Stimulated activated CD4-positive, alpha-beta T cell treated with anti-CD3 and anti-CD28 coated beads, TNF-alpha, amount 100 ng/mL, for 24 hours (primary cell): ENCODE measurements around the gene GPAT3.
"Not testable (repeated sequence)": the region's sequence is repeated elsewhere in the genome, so short reads cannot be mapped to it uniquely, and the experiment has no call there.

ENCODE experiments used
- DNase-seq, 3 experiments: peaks; one replicate each; pipeline ENCODE4 v3.0.0-alpha.2; 2020; ENCODE audit warnings: low read depth in 3 of 3

The GPAT3 gene

DNA sequence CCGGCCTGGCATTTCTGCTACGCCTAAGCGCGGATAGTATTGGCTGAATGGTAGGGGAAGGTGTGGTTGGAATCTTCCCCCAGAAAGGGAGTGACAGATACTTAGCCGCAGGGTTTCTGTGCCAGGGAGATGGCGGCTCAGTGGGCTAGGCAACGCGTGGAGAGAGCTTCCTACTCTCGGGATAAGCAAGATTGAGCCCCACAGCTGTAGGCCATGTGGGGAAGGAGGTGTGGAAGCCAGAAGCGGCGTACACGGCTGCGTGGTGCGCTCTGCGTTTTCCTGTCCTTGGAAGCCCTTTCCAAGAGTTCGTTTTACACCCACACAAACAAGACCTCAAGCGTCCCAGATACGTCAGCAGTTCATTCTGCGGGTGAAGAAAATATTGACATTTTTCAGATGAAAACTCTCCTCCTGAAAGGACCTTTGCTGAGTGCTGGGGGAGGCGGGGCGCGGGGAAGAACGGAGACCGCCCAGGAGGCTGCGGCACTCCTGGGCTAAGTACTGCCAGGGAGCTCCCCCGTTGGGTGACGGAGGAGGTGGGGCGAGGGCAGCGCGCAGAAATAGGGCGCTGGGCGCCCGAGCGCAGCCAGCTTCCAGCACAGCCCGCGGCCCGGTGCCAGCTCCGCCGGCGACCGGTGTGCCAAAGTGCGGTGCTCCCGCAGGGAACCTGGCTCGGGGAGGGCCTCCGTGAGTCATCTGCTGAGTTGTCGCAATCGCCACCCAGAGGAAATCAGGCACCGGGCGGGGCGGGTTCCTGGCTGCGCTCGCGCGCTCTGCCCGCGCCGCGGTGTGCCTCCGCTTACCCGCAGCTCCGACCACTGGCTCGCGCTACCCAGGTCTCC is at the start of gene GPAT3:
Gene GPAT3 (plus strand): TSS at position 589 of the 842 bp plus-strand sequence. CDS start 515 bp downstream, outside the sequence.
- peak; percentile 27 to 77 (median 50) for DNase-seq

DNA sequence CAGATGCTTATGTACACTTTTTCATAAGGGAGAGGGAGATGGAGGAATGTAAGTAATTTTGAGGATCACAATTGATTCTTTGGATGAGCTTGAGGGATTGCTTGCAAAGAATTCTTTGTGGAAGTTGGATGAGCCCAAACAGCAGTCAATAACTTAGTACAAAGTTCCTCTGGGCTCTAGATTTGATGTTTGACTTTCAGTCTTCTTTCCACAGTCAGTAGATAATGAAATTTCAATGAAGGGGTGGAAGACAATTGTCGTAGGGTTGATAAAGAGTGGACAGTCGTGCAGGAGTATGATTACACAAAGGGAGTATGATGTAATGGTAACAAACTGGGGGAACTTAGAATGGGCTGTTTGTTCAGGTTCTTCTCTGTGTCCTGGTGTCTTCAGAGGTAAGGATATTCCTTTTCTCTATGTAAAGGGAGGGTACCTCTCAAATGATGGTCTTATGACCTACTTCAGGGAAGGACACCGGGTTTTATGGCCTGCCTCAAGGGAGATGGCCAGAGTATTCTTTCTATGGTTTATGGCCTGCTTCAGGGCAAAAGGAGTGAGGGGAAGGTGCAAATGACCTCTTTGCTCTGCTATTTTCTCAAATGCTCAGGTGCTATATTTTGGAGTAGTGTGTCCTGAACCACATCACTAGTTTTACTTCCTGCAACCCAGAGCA is 49.3 kb upstream of the GPAT3 start:
- DNase-seq, result no peak

DNA sequence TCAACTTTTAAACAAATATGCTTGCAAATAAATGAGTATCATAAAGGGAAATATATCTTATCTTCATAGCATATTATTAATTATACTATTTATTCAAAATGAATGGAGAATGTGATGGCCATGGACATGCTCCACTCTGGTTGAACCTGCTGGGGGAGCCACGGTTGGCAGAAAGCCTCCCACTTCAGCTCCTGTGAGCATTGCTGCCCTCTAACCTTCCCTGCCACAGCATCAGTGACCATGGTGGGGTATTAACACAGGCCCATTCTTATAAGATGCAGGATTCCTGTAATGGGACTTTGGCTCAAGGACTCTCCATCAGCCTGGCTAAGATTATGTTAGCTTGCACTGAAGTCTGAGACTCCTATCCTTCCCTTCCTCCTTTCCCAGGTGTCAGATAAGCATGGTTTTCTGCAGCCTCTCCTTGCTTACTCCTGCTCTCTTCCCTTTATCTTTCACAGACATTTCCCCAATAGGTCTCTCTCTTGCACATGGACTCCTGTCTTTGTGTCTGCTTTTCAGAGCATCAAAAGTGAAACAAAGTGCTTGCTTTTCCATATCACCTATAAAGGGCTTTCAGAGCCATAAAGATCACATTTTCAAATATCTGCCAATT is 46.1 kb upstream of the GPAT3 start:
- no peak for DNase-seq

DNA sequence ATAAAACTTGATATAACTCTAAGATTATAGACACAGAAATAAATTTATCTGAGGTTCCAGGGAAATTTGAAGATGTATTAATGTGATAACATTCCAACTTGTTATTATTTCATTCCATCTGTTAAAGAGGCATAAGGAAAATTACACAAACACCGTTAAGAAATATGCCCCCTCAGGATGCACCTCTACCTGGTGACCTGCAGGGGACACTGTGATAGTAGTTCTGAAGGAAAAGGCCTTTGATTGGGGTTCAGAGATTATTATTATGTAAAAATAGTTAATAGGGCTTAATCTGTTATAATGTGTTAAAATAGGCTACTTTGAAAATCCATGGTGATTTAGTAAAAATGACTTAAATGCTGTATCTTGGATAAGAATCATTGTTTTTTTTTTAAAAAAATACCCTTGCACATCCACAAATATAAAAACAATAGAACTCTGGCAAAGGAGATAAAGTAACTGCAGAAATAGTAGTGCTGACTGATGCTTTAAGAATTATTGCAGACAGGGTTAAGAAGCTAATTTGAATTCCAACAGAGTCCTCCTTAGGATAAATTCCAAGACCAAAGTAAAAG is 44.9 kb upstream of the GPAT3 start:
- DNase-seq, result no peak

DNA sequence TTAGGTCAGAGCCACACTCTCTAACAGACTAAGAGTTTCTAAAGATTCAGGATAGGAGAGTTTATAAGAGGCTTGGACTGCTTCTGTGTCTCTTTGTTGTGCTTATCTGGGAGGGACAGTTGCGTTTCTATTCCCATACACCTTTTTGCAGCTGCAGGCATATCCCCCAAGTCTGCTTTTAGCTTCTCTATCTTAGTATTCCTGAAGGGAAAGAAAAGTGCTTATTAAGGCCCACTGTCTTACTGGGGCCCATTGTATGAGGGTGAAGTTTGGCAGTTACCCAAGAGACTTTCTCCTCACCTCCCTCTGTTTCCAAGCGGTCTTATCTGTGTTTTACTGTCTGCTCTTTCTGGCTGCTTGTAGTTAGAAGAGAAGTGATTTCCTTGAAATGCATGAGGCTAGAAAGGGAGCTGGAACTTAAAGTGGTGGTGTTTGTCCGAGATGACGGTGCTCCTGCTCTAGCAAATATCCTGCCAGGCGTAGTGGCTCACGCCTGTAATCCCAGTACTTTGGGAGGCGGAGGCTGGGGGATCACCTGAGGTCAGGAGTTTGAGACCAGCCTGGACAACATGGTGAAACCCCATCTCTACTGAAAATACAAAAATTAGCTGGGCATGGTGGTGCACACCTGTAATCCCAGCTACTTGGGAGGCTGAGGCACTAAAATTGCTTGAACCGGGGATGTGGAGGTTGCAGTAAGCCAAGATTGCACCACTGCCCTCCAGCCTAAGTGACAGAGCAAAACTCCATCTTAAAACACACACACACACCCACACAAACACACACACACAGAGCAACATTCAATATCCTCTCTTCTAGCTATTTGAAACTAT is 39.6 kb upstream of the GPAT3 start:
- DNase-seq, result not testable (repeated sequence)

DNA sequence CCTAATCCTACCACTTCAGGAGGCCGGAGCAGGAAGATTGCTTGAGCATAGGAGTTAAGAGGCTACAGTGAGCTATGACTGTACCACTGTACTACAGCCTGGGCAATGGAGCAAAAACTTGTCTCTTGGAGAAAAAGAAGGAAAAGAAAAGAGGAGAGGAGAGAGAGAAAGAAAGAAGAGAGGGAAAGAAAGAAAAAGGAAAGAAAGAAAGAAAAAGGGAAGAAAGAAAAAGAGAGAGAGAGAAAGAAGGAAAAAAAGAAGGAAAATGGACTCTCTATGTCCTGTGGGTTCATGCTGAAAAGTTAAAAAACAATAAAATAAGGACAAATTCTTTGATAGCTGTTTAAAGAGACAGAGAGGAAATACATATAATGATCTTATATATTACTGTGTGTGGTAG is 37.7 kb upstream of the GPAT3 start:
- no peak for DNase-seq

GRCh38 chr4:83501671-83502070 is 34.2 kb upstream of the GPAT3 start:
- DNase-seq, result not testable (repeated sequence)

GRCh38 chr4:83503974-83504373 is 31.9 kb upstream of the GPAT3 start:
- DNase-seq, result no peak

GRCh38 chr4:83504503-83504902 is 31.4 kb upstream of the GPAT3 start:
- no peak for DNase-seq

- DNase-seq, result no peak
Measured at GRCh38 chr4:83504996-83505395, 30.9 kb upstream of the GPAT3 start.

DNA sequence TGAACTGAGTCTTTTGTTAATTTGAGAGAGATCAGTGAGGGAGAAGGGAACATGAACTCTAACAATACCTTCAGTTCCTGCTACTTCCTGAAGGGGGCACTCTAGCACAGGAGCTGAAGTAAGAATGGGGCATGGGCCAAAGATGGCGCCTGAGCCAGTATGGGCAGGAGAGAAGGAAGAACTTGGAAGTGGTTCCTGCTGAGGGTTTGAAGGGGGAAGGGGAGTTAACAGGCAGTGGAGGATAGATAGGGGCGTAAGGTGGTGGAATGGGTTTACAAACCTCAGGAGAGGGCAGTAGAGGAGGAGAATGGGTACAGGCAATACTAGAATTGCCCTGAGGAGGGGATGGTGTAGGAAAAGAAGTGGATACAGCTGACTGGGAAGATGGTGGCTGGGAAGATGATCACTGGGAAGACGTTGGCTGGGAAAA is 26.7 kb upstream of the GPAT3 start:
- peak; percentile 38 to 43 (median 40) for DNase-seq

- no peak for DNase-seq
Measured at GRCh38 chr4:83510442-83510841, 25.5 kb upstream of the GPAT3 start.

- no peak for DNase-seq
Measured at GRCh38 chr4:83516042-83516772, 19.7 kb upstream of the GPAT3 start.

GRCh38 chr4:83522239-83522638 is 13.7 kb upstream of the GPAT3 start:
- DNase-seq, result no peak

GRCh38 chr4:83527671-83528070 is 8.2 kb upstream of the GPAT3 start:
- DNase-seq, result no peak

DNA sequence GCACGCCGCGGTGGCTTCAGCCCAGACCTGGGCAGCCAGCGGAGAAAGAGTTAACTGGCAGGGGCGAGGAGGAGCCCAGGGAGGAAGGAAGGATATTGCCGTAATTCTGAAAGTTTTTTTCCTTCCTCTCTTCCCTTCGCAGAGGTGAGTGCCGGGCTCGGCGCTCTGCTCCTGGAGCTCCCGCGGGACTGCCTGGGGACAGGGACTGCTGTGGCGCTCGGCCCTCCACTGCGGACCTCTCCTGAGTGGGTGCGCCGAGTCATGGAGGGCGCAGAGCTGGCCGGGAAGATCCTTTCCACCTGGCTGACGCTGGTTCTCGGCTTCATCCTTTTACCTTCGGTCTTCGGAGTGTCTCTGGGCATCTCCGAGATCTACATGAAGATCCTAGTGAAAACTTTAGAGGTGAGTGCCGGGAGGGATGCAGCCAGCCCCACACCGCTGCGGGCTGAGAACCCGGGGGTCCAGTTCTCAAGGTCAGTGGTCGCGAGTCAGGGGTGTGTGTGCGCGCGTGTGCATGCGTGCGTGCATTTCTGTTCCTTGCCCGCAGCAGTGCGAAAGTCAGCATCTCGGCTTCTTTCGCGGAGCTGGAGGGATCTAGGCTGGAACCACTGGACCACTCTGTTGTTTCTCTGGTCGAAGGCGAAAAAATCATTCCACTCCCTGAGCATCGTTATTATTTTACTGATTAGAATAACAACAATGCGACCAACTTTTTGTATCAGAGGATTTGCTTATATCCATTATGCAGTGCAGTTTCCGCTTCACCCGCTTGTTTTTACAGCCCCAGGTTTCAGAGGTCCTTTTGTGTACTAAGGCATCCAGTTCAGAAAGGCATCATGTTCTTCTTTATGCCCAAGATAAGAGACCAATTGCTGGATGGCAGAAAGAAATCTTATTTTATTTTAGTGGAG is 709 bp downstream of the GPAT3 start:
- DNase-seq, result no peak

DNA sequence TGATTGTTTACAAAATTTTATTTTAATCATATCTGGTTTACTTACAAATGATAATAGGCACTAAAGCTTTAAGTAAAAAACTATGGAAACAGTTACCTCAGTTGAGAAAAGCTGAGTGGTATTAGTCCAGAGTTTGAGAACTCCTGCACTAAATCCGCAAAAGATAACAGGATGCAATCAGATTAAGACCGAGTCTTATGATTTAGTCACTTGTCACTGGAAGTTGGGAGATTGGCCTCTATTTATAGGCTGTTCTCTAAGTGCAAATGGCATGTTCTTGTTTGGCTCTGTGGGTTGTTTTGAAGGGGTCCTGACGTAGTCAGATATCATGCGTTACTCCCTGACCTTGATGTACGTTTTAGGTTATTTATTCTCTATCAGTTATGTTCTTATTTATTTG is 6.3 kb downstream of the GPAT3 start:
- no peak for DNase-seq

- DNase-seq, result no peak
Measured at GRCh38 chr4:83546786-83547185, 10.9 kb downstream of the GPAT3 start.

- DNase-seq, result peak in 2 of 3 experiments; percentile 53 to 63
Measured at GRCh38 chr4:83548151-83548905, 12.4 kb downstream of the GPAT3 start.
